Measurements from ENCODE around the gene CNIH4. TPM values are rescaled to one million over a fixed set of nuclear protein-coding genes. Genes with fewer than 3 reads are reported as not detected.
"Not testable (repeated sequence)": the region's sequence is repeated elsewhere in the genome, so short reads cannot be mapped to it uniquely, and the experiment has no call there.

The CNIH4 gene
- total RNA-seq, 1 experiment from 2014 or later: 104 TPM

- H3K9me3 ChIP-seq (ENCODE audit: control insufficient read depth, low read depth, low read length): no peaks in the 10 kb centered on the region
- no peaks in the 10 kb centered on the region for H3K27me3 ChIP-seq (ENCODE audit: insufficient read depth, low read length)
- H2BK5ac ChIP-seq (ENCODE audit: insufficient read length, low read length): no peak overlapping the region
- no peaks in the 10 kb centered on the region for H3K79me2 ChIP-seq (ENCODE audit: insufficient read depth, low read length)
- no CpG with 5 or more reads among the region's 3 CpGs for WGBS (ENCODE audit: extremely low coverage, insufficient read length, low lambda C conversion rate)
- no peaks in the 10 kb centered on the region for H3K79me1 ChIP-seq (ENCODE audit: insufficient read depth, low read depth, low read length, poor library complexity, severe bottlenecking)
- no peaks in the 10 kb centered on the region for H4K20me1 ChIP-seq (ENCODE audit: control insufficient read depth, insufficient read depth, insufficient read length)
- no peaks in the 10 kb centered on the region for H3K23me2 ChIP-seq (ENCODE audit: insufficient read length, low read depth, low read length, poor library complexity, severe bottlenecking)
- H3K36me3 Mint-ChIP-seq (ENCODE audit: insufficient read depth in 1 of 3, low read depth in 3 of 3): peaks cover 15 to 79% (median 62%) of the 10 kb centered on the region in 3 experiments; a peak in 6 of 7 replicates
- H4K8ac ChIP-seq (replicated peaks; ENCODE audit: insufficient read length, low read depth, low read length): no peak overlapping the region
- H4K5ac ChIP-seq (ENCODE audit: insufficient read length, low read depth, low read length): no peak overlapping the region
- no peak overlapping the region for H3K4me3 Mint-ChIP-seq
- no peak for TF ChIP-seq CTCF (conservative IDR thresholded peaks at IDR 0.05)
- no peak overlapping the region for H2BK120ac ChIP-seq (ENCODE audit: low read depth, low read length, poor library complexity, severe bottlenecking)
- H2AK5ac ChIP-seq (ENCODE audit: insufficient read length, low read length): no peak overlapping the region
- H3K4me1 ChIP-seq (ENCODE audit: insufficient read depth, low read length): no peaks in the 10 kb centered on the region
- H2BK15ac ChIP-seq (ENCODE audit: low read depth, low read length): no peak overlapping the region
- no peak overlapping the region for H2AFZ ChIP-seq (ENCODE audit: low read length)
- no peak overlapping the region for H3K4ac ChIP-seq (ENCODE audit: low read depth, low read length)
- no peak overlapping the region for H3K27ac Mint-ChIP-seq
- H3K56ac ChIP-seq (ENCODE audit: insufficient read length, low read depth, low read length): no peak overlapping the region
- no peaks in the 10 kb centered on the region for H3K27me3 Mint-ChIP-seq (ENCODE audit: low read depth)
- H3K9me3 Mint-ChIP-seq: no peaks in the 10 kb centered on the region
- no peak overlapping the region for H2BK12ac ChIP-seq (ENCODE audit: insufficient read length, low read depth, low read length)
- H3K18ac ChIP-seq (ENCODE audit: insufficient read length, low read depth, low read length): no peak overlapping the region
- H2BK20ac ChIP-seq (ENCODE audit: low read depth, low read length, poor library complexity, severe bottlenecking): no peak overlapping the region
- H3K14ac ChIP-seq (ENCODE audit: insufficient read depth, low read length): no peak overlapping the region
- no peak for DNase-seq
- no peak overlapping the region for H3T11ph ChIP-seq (ENCODE audit: low read length)
- no peak overlapping the region for H3K4me2 ChIP-seq (ENCODE audit: insufficient read depth, insufficient read length, low read length)
- no peak overlapping the region for H3K27ac ChIP-seq (ENCODE audit: insufficient read length, low read depth, low read length)
- H3K4me1 Mint-ChIP-seq: no peaks in the 10 kb centered on the region
- H3K23ac ChIP-seq (ENCODE audit: insufficient read length, low read depth, low read length): no peak overlapping the region
- H4K91ac ChIP-seq (ENCODE audit: insufficient read length, low read depth, low read length): no peak overlapping the region
- no peak overlapping the region for H3K9ac ChIP-seq (ENCODE audit: extremely low read depth, insufficient read length, low read length)
These were observed 48.6 kb upstream of the CNIH4 start for GRCh38 chr1:224308064-224308463.

DNA sequence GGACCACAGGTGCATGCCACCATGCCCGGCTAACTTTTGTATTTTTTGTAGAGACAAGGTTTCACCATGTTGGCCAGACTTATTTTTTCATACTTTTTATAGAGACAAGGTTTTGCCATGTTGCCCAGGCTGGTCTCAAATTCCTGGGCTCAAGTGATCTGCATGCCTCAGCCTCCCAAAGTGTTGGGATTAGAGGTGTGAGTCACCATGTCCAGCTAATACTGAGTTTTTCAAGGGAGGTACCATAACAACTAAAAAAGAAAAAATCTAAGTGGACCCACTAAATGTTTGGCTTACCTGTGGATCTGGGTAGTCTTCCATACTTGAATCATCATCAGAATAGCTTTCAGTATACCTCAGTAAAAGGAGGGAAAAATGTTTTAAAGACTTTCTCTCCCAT, 45.2 kb upstream of the CNIH4 start:
- H3K18ac ChIP-seq (ENCODE audit: insufficient read length, low read depth, low read length); H3K14ac ChIP-seq (ENCODE audit: insufficient read depth, low read length); H3K27ac ChIP-seq (ENCODE audit: insufficient read length, low read depth, low read length); H3T11ph ChIP-seq (ENCODE audit: low read length); H4K91ac ChIP-seq (ENCODE audit: insufficient read length, low read depth, low read length); H4K20me1 ChIP-seq (ENCODE audit: control insufficient read depth, insufficient read depth, insufficient read length); DNase-seq; H3K4me1 ChIP-seq (ENCODE audit: insufficient read depth, low read length); H3K79me2 ChIP-seq (ENCODE audit: insufficient read depth, low read length); H3K4me2 ChIP-seq (ENCODE audit: insufficient read depth, insufficient read length, low read length); H3K4ac ChIP-seq (ENCODE audit: low read depth, low read length); H2BK5ac ChIP-seq (ENCODE audit: insufficient read length, low read length); H3K23me2 ChIP-seq (ENCODE audit: insufficient read length, low read depth, low read length, poor library complexity, severe bottlenecking); H3K23ac ChIP-seq (ENCODE audit: insufficient read length, low read depth, low read length); H3K9ac ChIP-seq (ENCODE audit: extremely low read depth, insufficient read length, low read length); H3K4me3 Mint-ChIP-seq; H2BK120ac ChIP-seq (ENCODE audit: low read depth, low read length, poor library complexity, severe bottlenecking); H2AK5ac ChIP-seq (ENCODE audit: insufficient read length, low read length); H2AFZ ChIP-seq (ENCODE audit: low read length); H3K79me1 ChIP-seq (ENCODE audit: insufficient read depth, low read depth, low read length, poor library complexity, severe bottlenecking); H3K27me3 Mint-ChIP-seq (ENCODE audit: low read depth); H3K4me1 Mint-ChIP-seq; H3K9me3 ChIP-seq (ENCODE audit: control insufficient read depth, low read depth, low read length); H3K27ac Mint-ChIP-seq; H3K56ac ChIP-seq (ENCODE audit: insufficient read length, low read depth, low read length); H2BK20ac ChIP-seq (ENCODE audit: low read depth, low read length, poor library complexity, severe bottlenecking); H3K9me3 Mint-ChIP-seq; H4K8ac ChIP-seq (replicated peaks; ENCODE audit: insufficient read length, low read depth, low read length); H2BK15ac ChIP-seq (ENCODE audit: low read depth, low read length); H2BK12ac ChIP-seq (ENCODE audit: insufficient read length, low read depth, low read length); H3K27me3 ChIP-seq (ENCODE audit: insufficient read depth, low read length); H4K5ac ChIP-seq (ENCODE audit: insufficient read length, low read depth, low read length): not testable (repeated sequence)
- peaks cover 18 to 81% (median 61%) of the 10 kb centered on the region in 3 experiments; a peak in 6 of 7 replicates for H3K36me3 Mint-ChIP-seq (ENCODE audit: insufficient read depth in 1 of 3, low read depth in 3 of 3)
- no CpG with 5 or more reads among the region's 1 CpG for WGBS (ENCODE audit: extremely low coverage, insufficient read length, low lambda C conversion rate)

Measured in H9 (cell line).